HG02623 (cell line): ENCODE results near the gene SYT14.
"Not testable (repeated sequence)": the region's sequence is repeated elsewhere in the genome, so short reads cannot be mapped to it uniquely, and the experiment has no call there.

ENCODE experiments used
- ATAC-seq: cut with Tn5 transposase; IDR thresholded peaks from one replicate; pipeline ENCODE4 v1.9.1; 2021; ENCODE audit warnings: moderate library complexity; ENCODE audit not compliant: unreplicated experiment

Gene SYT14

GRCh38 chr1:209937996-209938959 is at the start of gene SYT14:
Gene SYT14, plus strand, starts transcription at chr1:209938217. Its CDS starts 48 bp downstream, at chr1:209938265.
- no peak for ATAC-seq

GRCh38 chr1:209888291-209889076 is 49.5 kb upstream of the SYT14 start:
- ATAC-seq = not testable (repeated sequence)

GRCh38 chr1:209889077-209889418 is 49.0 kb upstream of the SYT14 start:
- ATAC-seq = no peak

- ATAC-seq = no peak
These were observed 47.2 kb upstream of the SYT14 start for GRCh38 chr1:209890641-209891330.

GRCh38 chr1:209893751-209894150 is 44.3 kb upstream of the SYT14 start:
- ATAC-seq = no peak

- no peak for ATAC-seq
These were observed 42.3 kb upstream of the SYT14 start for GRCh38 chr1:209895709-209896108.

GRCh38 chr1:209896346-209896745 is 41.7 kb upstream of the SYT14 start:
- no peak for ATAC-seq

GRCh38 chr1:209898271-209898670 is 39.7 kb upstream of the SYT14 start:
- not testable (repeated sequence) for ATAC-seq

- ATAC-seq = not testable (repeated sequence)
These were observed 39.2 kb upstream of the SYT14 start for GRCh38 chr1:209898851-209899250.

- ATAC-seq = no peak
These were observed 38.1 kb upstream of the SYT14 start for GRCh38 chr1:209899948-209900347.

- ATAC-seq = no peak
These were observed 37.3 kb upstream of the SYT14 start for GRCh38 chr1:209900734-209901133.

GRCh38 chr1:209901211-209901610 is 36.8 kb upstream of the SYT14 start:
- no peak for ATAC-seq

GRCh38 chr1:209904774-209905173 is 33.2 kb upstream of the SYT14 start:
- not testable (repeated sequence) for ATAC-seq

- no peak for ATAC-seq
These were observed 26.3 kb upstream of the SYT14 start for GRCh38 chr1:209911746-209912145.

GRCh38 chr1:209912306-209912705 is 25.7 kb upstream of the SYT14 start:
- no peak for ATAC-seq

- ATAC-seq = not testable (repeated sequence)
These were observed 18.4 kb upstream of the SYT14 start for GRCh38 chr1:209919637-209920036.

- ATAC-seq = no peak
These were observed 17.2 kb upstream of the SYT14 start for GRCh38 chr1:209920844-209921243.

- ATAC-seq = no peak
These were observed 13.6 kb upstream of the SYT14 start for GRCh38 chr1:209924390-209924789.

GRCh38 chr1:209926045-209926444 is 12.0 kb upstream of the SYT14 start:
- no peak for ATAC-seq

- no peak for ATAC-seq
These were observed 10.6 kb upstream of the SYT14 start for GRCh38 chr1:209927466-209927865.

GRCh38 chr1:209929751-209930150 is 8.3 kb upstream of the SYT14 start:
- no peak for ATAC-seq
